Smooth muscle cell (in vitro differentiated cells): ENCODE results near the gene TPST1. TPM values are rescaled to one million over a fixed set of nuclear protein-coding genes. Genes with fewer than 3 reads are reported as not detected.

ENCODE experiments used
- DNase-seq: peaks from one replicate; lab custom pipeline; 2025; ENCODE audit not compliant: unreplicated experiment; lab: John Stamatoyannopoulos, UW
- H2AFZ ChIP-seq: fragments of 200-600 bp; sonication (generic); 2 replicates; pipeline ENCODE4 v1.6.0; 2016; ENCODE audit warnings: antibody characterized with exemption, low read depth, mild to moderate bottlenecking
- H3F3A ChIP-seq: fragments of 200-600 bp; sonication (generic); 2 replicates; pipeline ENCODE4 v1.6.0; 2017; ENCODE audit warnings: antibody characterized with exemption, low read depth
- H3K27ac ChIP-seq: fragments of 200-600 bp; sonication (generic); 2 replicates; pipeline ENCODE4 v1.5.1; 2016; ENCODE audit warnings: low read depth, mild to moderate bottlenecking
- H3K27me3 ChIP-seq: fragments of 200-600 bp; sonication (generic); 2 replicates; pipeline ENCODE4 v1.6.1; 2016; ENCODE audit warnings: low read depth, mild to moderate bottlenecking
- H3K36me3 ChIP-seq: fragments of 200-600 bp; sonication (generic); 2 replicates; pipeline ENCODE4 v1.5.1; 2016; ENCODE audit warnings: low read depth
- H3K4me1 ChIP-seq: fragments of 200-600 bp; sonication (generic); 2 replicates; pipeline ENCODE4 v1.5.1; 2016; ENCODE audit warnings: low read depth
- H3K4me2 ChIP-seq: fragments of 200-600 bp; sonication (generic); 2 replicates; pipeline ENCODE4 v1.6.0; 2016; ENCODE audit warnings: mild to moderate bottlenecking
- H3K4me3 ChIP-seq: fragments of 200-600 bp; sonication (generic); 2 replicates; pipeline ENCODE4 v1.5.1; 2016; ENCODE audit warnings: mild to moderate bottlenecking
- H3K79me2 ChIP-seq: fragments of 200-600 bp; sonication (generic); 2 replicates; pipeline ENCODE4 v1.6.0; 2016; ENCODE audit warnings: low read depth, mild to moderate bottlenecking
- H3K9ac ChIP-seq: fragments of 200-600 bp; sonication (generic); 2 replicates; pipeline ENCODE4 v1.6.0; 2016; ENCODE audit warnings: low read depth
- H3K9me3 ChIP-seq: fragments of 200-600 bp; sonication (generic); replicated peaks from 2 replicates; pipeline ENCODE4 v1.5.1; 2016; ENCODE audit warnings: low read depth
- H4K20me1 ChIP-seq: fragments of 200-600 bp; sonication (generic); 2 replicates; pipeline ENCODE4 v1.6.0; 2016; ENCODE audit warnings: low read depth
- WGBS: methylation state at CpG from one replicate; pipeline ENCODE4 v1.1.7; 2016; ENCODE audit warnings: low lambda C conversion rate; 5-methylcytosine and 5-hydroxymethylcytosine counted together
- polyA plus RNA-seq: library from polyadenylated mRNA; unstranded; fragments of >200 nt; fragmentation: Nextera tagmentation; extraction: Ambion mirVana; gene quantifications from 2 replicates; pipeline ENCODE4 v1.2.1, GENCODE V29; 2016
- total RNA-seq: library from RNA; depleted of rRNA; stranded (reverse); fragments of >200 nt; gene quantifications from 2 replicates; pipeline ENCODE4 v1.2.3, GENCODE V29; 2014
- TF ChIP-seq, protein P1 (sequence below): fragments of 200-600 bp; sonication (generic); IDR thresholded peaks from 2 replicates; pipeline ENCODE4 v1.5.1; 2017; ENCODE audit warnings: borderline replicate concordance, mild to moderate bottlenecking, antibody characterized with exemption; ENCODE audit not compliant: insufficient read depth, poor library complexity, severe bottlenecking

The TPST1 gene
- total and polyA plus RNA-seq, 2 experiments from 2014 or later: 133 to 139 TPM

DNA sequence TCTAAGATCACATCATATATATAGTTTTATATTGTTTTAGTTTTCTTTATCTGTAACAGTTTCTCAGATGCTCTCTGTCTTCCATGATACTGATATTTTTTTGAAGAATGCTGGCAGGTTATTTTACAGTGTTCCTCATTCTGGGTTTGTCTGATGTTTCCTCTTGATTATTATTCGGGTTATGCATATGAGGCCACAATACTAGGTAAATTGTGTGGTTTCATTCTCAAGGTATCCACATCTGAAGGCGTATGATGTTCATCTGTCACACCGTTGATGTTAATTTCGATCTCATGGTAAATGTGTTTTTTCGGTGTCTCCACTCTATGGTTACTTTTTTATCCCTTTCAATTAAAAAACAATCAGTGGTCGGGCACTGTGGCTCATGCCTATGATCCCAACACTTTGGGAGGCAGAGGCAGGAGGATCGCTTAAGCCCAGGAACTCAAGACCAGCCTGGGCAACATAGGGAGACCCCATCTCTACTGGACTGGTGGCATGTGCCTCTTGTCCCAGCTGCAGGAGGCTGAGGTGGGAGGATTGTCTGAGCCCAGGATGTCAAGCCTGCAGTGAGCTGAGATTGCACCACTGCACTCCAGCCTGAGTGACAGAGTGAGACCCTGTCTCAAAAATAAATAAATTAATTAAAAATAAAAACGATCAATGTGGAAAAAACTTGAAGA, 108.9 kb downstream of the TPST1 start:
- Histone ChIP-seq H3K4me3 (no peak overlapping the region), H3K4me2 (no peak overlapping the region), H3K9ac (no peak overlapping the region), H2AFZ (no peak overlapping the region), H3F3A (no peaks in the 10 kb centered on the region), H3K27me3 (no peaks in the 10 kb centered on the region), H3K4me1 (no peaks in the 10 kb centered on the region), H3K9me3 (no peaks in the 10 kb centered on the region), H3K36me3 (no peaks in the 10 kb centered on the region), H3K27ac (no peak overlapping the region), H4K20me1 (peaks cover 83% of the 10 kb centered on the region), H3K79me2 (peaks cover 99% of the 10 kb centered on the region)
- TF ChIP-seq, protein P1, sequence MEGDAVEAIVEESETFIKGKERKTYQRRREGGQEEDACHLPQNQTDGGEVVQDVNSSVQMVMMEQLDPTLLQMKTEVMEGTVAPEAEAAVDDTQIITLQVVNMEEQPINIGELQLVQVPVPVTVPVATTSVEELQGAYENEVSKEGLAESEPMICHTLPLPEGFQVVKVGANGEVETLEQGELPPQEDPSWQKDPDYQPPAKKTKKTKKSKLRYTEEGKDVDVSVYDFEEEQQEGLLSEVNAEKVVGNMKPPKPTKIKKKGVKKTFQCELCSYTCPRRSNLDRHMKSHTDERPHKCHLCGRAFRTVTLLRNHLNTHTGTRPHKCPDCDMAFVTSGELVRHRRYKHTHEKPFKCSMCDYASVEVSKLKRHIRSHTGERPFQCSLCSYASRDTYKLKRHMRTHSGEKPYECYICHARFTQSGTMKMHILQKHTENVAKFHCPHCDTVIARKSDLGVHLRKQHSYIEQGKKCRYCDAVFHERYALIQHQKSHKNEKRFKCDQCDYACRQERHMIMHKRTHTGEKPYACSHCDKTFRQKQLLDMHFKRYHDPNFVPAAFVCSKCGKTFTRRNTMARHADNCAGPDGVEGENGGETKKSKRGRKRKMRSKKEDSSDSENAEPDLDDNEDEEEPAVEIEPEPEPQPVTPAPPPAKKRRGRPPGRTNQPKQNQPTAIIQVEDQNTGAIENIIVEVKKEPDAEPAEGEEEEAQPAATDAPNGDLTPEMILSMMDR: no peak
- WGBS: 98% methylated on average over 8 of the region's 8 CpGs
- no peak for DNase-seq

DNA sequence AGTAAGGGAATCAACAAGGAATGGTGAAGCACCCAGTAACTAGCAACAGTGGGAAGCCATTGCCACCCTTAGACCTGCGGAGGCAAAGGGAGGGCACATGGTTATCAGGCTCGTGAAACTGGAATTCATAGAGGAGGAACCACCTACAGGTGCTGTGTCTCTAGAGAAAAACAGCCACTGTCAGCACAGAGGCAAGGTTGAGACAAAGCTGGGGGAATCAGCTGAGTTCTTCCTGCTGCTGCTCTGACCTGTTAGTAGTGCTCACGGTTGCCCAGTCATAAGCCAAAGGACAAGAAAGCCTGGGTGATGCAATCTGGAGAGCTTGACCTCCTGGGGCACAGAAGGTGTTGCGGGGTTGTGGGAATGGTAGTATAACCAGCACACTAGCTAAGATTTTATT, 110.1 kb downstream of the TPST1 start:
- Histone ChIP-seq H3K4me3 (no peak overlapping the region), H3K36me3 (no peaks in the 10 kb centered on the region), H3K27ac (no peak overlapping the region), H3K4me1 (no peaks in the 10 kb centered on the region), H3K9me3 (no peaks in the 10 kb centered on the region), H3K4me2 (no peak overlapping the region), H2AFZ (no peak overlapping the region), H3K9ac (no peak overlapping the region), H4K20me1 (peaks cover 78% of the 10 kb centered on the region), H3K27me3 (no peaks in the 10 kb centered on the region), H3F3A (no peaks in the 10 kb centered on the region), H3K79me2 (peaks cover 98% of the 10 kb centered on the region)
- WGBS: 65% methylated on average over 4 of the region's 4 CpGs
- TF ChIP-seq, protein P1: no peak
- DNase-seq: no peak

DNA sequence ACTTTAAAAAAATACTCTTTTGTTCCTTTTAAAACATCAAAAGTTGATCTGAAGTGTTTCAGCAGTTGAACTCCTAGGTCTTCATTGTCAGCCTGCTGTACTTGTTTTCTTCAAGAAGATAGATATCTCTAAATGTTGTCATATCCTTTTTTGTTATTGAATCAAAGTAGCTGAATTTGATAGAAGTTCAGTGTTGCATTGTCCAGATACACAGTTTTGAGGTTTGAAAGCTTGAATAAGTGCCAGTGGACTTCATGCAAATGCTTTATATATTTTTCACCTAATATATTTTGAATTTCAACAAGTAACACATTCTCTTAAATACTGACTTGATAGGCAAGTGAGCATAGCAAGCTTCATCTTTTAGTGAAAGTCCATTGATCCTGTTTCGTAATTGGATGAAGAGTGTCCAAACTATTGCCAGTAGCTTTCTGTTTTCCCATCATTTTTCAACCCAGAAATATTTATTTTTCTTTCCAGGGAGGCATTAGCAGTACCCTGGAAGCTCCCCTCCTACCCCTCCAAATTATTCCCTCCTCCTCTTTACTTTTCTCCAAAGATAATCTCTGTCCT, 114.4 kb downstream of the TPST1 start:
- H3K79me2 ChIP-seq: peaks cover 94% of the 10 kb centered on the region

More for the DNA sequence above, 114.4 kb downstream of the TPST1 start:
- 91% methylated on average over 1 of the region's 1 CpG for WGBS
- Histone ChIP-seq H3K4me3 (no peak overlapping the region), H3K4me2 (no peak overlapping the region), H3F3A (peaks cover 4% of the 10 kb centered on the region), H3K9me3 (no peaks in the 10 kb centered on the region), H3K27me3 (no peaks in the 10 kb centered on the region), H4K20me1 (peaks cover 60% of the 10 kb centered on the region), H3K9ac (no peak overlapping the region), H2AFZ (no peak overlapping the region), H3K36me3 (no peaks in the 10 kb centered on the region), H3K27ac (peak overlapping the region; percentile 51), H3K4me1 (no peaks in the 10 kb centered on the region)
- TF ChIP-seq, protein P1: no peak
- DNase-seq: no peak
